GM19023 (cell line): ENCODE results near the gene KLHDC7B.

ENCODE experiments used
- ATAC-seq: cut with Tn5 transposase; IDR thresholded peaks from one replicate; pipeline ENCODE4 v1.9.1; 2021; ENCODE audit warnings: mild to moderate bottlenecking, moderate library complexity; ENCODE audit not compliant: unreplicated experiment

The KLHDC7B gene

GRCh38 chr22:50585238-50585637 is 39.5 kb downstream of the KLHDC7B start:
- ATAC-seq, result no peak

- ATAC-seq, result no peak
These were observed 40.1 kb downstream of the KLHDC7B start for GRCh38 chr22:50585781-50586180.

- ATAC-seq, result no peak
These were observed 40.7 kb downstream of the KLHDC7B start for GRCh38 chr22:50586416-50586815.

- ATAC-seq, result no peak
These were observed 41.7 kb downstream of the KLHDC7B start for GRCh38 chr22:50587407-50587806.

GRCh38 chr22:50595189-50595588 is 49.5 kb downstream of the KLHDC7B start:
- ATAC-seq, result no peak

GRCh38 chr22:50597097-50597496 is 51.4 kb downstream of the KLHDC7B start:
- no peak for ATAC-seq

- ATAC-seq, result no peak
These were observed 54.2 kb downstream of the KLHDC7B start for GRCh38 chr22:50599816-50600455.

GRCh38 chr22:50600538-50600937 is 54.8 kb downstream of the KLHDC7B start, which contains the start of gene MAPK8IP2:
Gene MAPK8IP2 (plus strand): TSS chr22:50600793. CDS start chr22:50600819, 26 bp downstream.
- no peak for ATAC-seq
